SK-N-SH (cell line): ENCODE data around the gene KCTD17. TPM values are rescaled to one million over a fixed set of nuclear protein-coding genes. Genes with fewer than 3 reads are reported as not detected.

Source experiments
- CTCF ChIA-PET: fragments of 300-600, 350-600 bp; formaldehyde crosslinking; extraction: SDS; loops from one replicate; lab custom pipeline; 2021; lab: Yijun Ruan, JAX
- POLR2A ChIA-PET: fragments of 350-600 bp; sonication (Branson Sonifier 250); formaldehyde crosslinking; extraction: SDS; loops from one replicate; lab custom pipeline; 2020; ENCODE audit warnings: antibody characterized with exemption, inconsistent platforms; lab: Yijun Ruan, JAX
- DNase-seq: peaks from one replicate; pipeline ENCODE4 v3.0.0; 2012
- H2AFZ ChIP-seq: fragments of 200-600 bp; sonication (generic); 2 replicates; pipeline ENCODE4 v1.8.1; 2016; ENCODE audit warnings: antibody characterized with exemption, mild to moderate bottlenecking, low read depth
- H3F3A ChIP-seq: fragments of 200-600 bp; sonication (generic); replicated peaks from 2 replicates; pipeline ENCODE3; 2016; ENCODE audit warnings: antibody characterized with exemption, mild to moderate bottlenecking; ENCODE audit not compliant: insufficient read depth
- H3K27ac ChIP-seq, 2 experiments: fragments of 200-500 bp in 1 of 2; fragments of 200-600 bp in 1 of 2; sonication (Bioruptor generic) in 1 of 2; sonication (generic), shearing (Covaris generic) in 1 of 2; 2 replicates each; pipeline versions ENCODE4 v1.5.1 to v1.6.1; 2014 to 2016; ENCODE audit warnings: low read depth in 2 of 2, inconsistent platforms in 1 of 2, low read length in 1 of 2, mild to moderate bottlenecking in 1 of 2, mixed read lengths in 1 of 2
- H3K27me3 ChIP-seq: fragments of 200-600 bp; sonication (generic), shearing (Covaris generic); 2 replicates; pipeline ENCODE4 v1.6.1; 2016; ENCODE audit warnings: mixed run types; ENCODE audit not compliant: insufficient read depth
- H3K36me3 ChIP-seq, 2 experiments: fragments of 200-500 bp in 1 of 2; fragments of 200-600 bp in 1 of 2; sonication (Bioruptor generic) in 1 of 2; sonication (generic) in 1 of 2; replicated peaks in 1 of 2; 2 replicates each; pipeline versions ENCODE3 to v1.5.1; 2014 to 2016; ENCODE audit warnings: low read length in 1 of 2, mild to moderate bottlenecking in 1 of 2; ENCODE audit not compliant: insufficient read depth in 2 of 2, control insufficient read depth in 1 of 2
- H3K4me1 ChIP-seq, 2 experiments: fragments of 200-500 bp in 1 of 2; fragments of 200-600 bp in 1 of 2; sonication (Bioruptor generic) in 1 of 2; sonication (generic), shearing (Covaris generic) in 1 of 2; 2 replicates each; pipeline versions ENCODE4 v1.5.1 to v1.6.1; 2014 to 2016; ENCODE audit warnings: low read depth in 1 of 2, low read length in 1 of 2, mixed run types in 1 of 2; ENCODE audit not compliant: insufficient read depth in 2 of 2, control insufficient read depth in 1 of 2
- H3K4me2 ChIP-seq: fragments of 200-600 bp; sonication (generic), shearing (Covaris generic); 2 replicates; pipeline ENCODE4 v1.6.1; 2017; ENCODE audit warnings: mixed run types
- H3K4me3 ChIP-seq, 2 experiments: fragments of 200-500 bp in 1 of 2; fragments of 200-600 bp in 1 of 2; sonication (Bioruptor generic) in 1 of 2; sonication (generic), shearing (Covaris generic) in 1 of 2; 2 replicates each; pipeline versions ENCODE4 v1.5.1 to v1.8.1; 2014 to 2016; ENCODE audit warnings: low read depth in 2 of 2, inconsistent platforms in 1 of 2, low read length in 1 of 2, mild to moderate bottlenecking in 1 of 2, mixed read lengths in 1 of 2, moderate library complexity in 1 of 2
- H3K79me2 ChIP-seq: fragments of 200-600 bp; sonication (generic); 2 replicates; pipeline ENCODE4 v1.8.1; 2017; ENCODE audit warnings: mild to moderate bottlenecking; ENCODE audit not compliant: insufficient read depth
- H3K9ac ChIP-seq: fragments of 200-600 bp; sonication (generic); 2 replicates; pipeline ENCODE4 v1.6.1; 2017; ENCODE audit warnings: mixed run types
- H3K9me2 ChIP-seq: fragments of 200-600 bp; sonication (generic); 2 replicates; pipeline ENCODE4 v1.6.1; 2017; ENCODE audit warnings: mixed run types
- H3K9me3 ChIP-seq: fragments of 200-600 bp; sonication (generic); 2 replicates; pipeline ENCODE4 v1.6.1; 2017; ENCODE audit warnings: mixed run types, mild to moderate bottlenecking, moderate library complexity
- H4K20me1 ChIP-seq: fragments of 200-600 bp; sonication (generic); 2 replicates; pipeline ENCODE4 v1.6.1; 2017; ENCODE audit warnings: mild to moderate bottlenecking, mixed run types; ENCODE audit not compliant: insufficient read depth
- FOXJ3 ChIP-seq: sonication (generic); formaldehyde crosslinking; IDR thresholded peaks from 2 replicates; pipeline ENCODE4 v1.5.1; 2020; ENCODE audit warnings: mild to moderate bottlenecking, missing genetic modification reagents
- GATA2 ChIP-seq: sonication (generic); formaldehyde crosslinking; IDR thresholded peaks from 2 replicates; pipeline ENCODE4 v1.5.0; 2020; ENCODE audit warnings: mild to moderate bottlenecking, missing genetic modification reagents
- IRF3 ChIP-seq: fragments of 150-350 bp; IDR thresholded peaks from 2 replicates; pipeline ENCODE4 v1.6.1; 2016; ENCODE audit warnings: mild to moderate bottlenecking, low read depth, low read length
- JUND ChIP-seq: IDR thresholded peaks from 2 replicates; pipeline ENCODE4 v1.4.0; 2012
- MAX ChIP-seq: IDR thresholded peaks from 2 replicates; pipeline ENCODE4 v1.4.0; 2012; ENCODE audit warnings: low read depth
- NFIC ChIP-seq: IDR thresholded peaks from 2 replicates; pipeline ENCODE4 v1.4.0; 2012; ENCODE audit warnings: borderline replicate concordance
- REST ChIP-seq: IDR thresholded peaks from 2 replicates; pipeline ENCODE4 v1.6.1; 2012; ENCODE audit warnings: mild to moderate bottlenecking, low read depth, low read length, moderate library complexity
- RFX5 ChIP-seq: IDR thresholded peaks from 2 replicates; pipeline ENCODE4 v1.6.1; 2012; ENCODE audit warnings: mild to moderate bottlenecking, improper control_type of control experiment, low read length
- SIN3A ChIP-seq: IDR thresholded peaks from 2 replicates; pipeline ENCODE4 v1.6.1; 2012; ENCODE audit warnings: low read depth, mild to moderate bottlenecking, low read length, moderate library complexity, borderline replicate concordance
- TAF1 ChIP-seq: IDR thresholded peaks from 2 replicates; pipeline ENCODE4 v1.6.1; 2012; ENCODE audit warnings: low read depth, mild to moderate bottlenecking, low read length, moderate library complexity, borderline replicate concordance
- TCF12 ChIP-seq: IDR thresholded peaks from 2 replicates; pipeline ENCODE4 v1.4.0; 2012
- TEAD4 ChIP-seq: IDR thresholded peaks from 2 replicates; pipeline ENCODE4 v1.4.0; 2012; ENCODE audit warnings: mild to moderate bottlenecking, borderline replicate concordance; ENCODE audit not compliant: insufficient read depth
- USF1 ChIP-seq: IDR thresholded peaks from 2 replicates; pipeline ENCODE4 v1.4.0; 2012; ENCODE audit warnings: low read depth, borderline replicate concordance
- WGBS: methylation state at CpG from one replicate; pipeline ENCODE4 v1.1.6; 2017; ENCODE audit warnings: low lambda C conversion rate; 5-methylcytosine and 5-hydroxymethylcytosine counted together
- polyA plus RNA-seq, 3 experiments: library from polyadenylated mRNA; depleted of rRNA; stranded (reverse); fragments of >200 nt; gene quantifications; 2 replicates each; pipeline ENCODE4 v1.2.3, GENCODE V29; 2012

Gene KCTD17
- polyA plus RNA-seq, 1 of the 3 experiments (the other 2 are of a cell fraction) = 57.8 TPM

- H3K27ac ChIP-seq = no peak overlapping the region
- ChIA-PET POLR2A (no interaction called here), CTCF (interaction anchor here (0.6 kb wide), 1 partner anchor 92 kb away, joined by 4 read pairs; no protein-coding TSS in a partner anchor)
- no peaks in the 10 kb centered on the region for H3K9me2 ChIP-seq
- no peak overlapping the region for H3K4me2 ChIP-seq
- H3K79me2 ChIP-seq = no peaks in the 10 kb centered on the region
- no peak overlapping the region for H3K9ac ChIP-seq
- H2AFZ ChIP-seq = no peak overlapping the region
- no peaks in the 10 kb centered on the region for H3F3A ChIP-seq
- H3K4me3 ChIP-seq = no peak overlapping the region
- TF ChIP-seq REST = no peak
- no peak for TF ChIP-seq FOXJ3
- TF ChIP-seq TCF12 = no peak
- no peak for TF ChIP-seq SIN3A
- TF ChIP-seq TAF1 = no peak
- TF ChIP-seq RFX5 = no peak
- no peak for TF ChIP-seq TEAD4
- TF ChIP-seq NFIC = no peak
- no peak for TF ChIP-seq IRF3
- TF ChIP-seq JUND = no peak
- no peaks in the 10 kb centered on the region for H3K4me1 ChIP-seq
- no peaks in the 10 kb centered on the region for H3K9me3 ChIP-seq
- WGBS = 68% methylated on average over 12 of the region's 18 CpGs
- no peaks in the 10 kb centered on the region for H3K36me3 ChIP-seq
- DNase-seq = no peak
- H4K20me1 ChIP-seq = no peaks in the 10 kb centered on the region
- H3K27me3 ChIP-seq = 0 out of 2 replicates have a peak, but pooled peaks cover 4% of the 10 kb centered on the region
Measured at GRCh38 chr22:37107816-37108621, 56.5 kb downstream of the KCTD17 start.

- Histone ChIP-seq H3K36me3 (no peaks in the 10 kb centered on the region), H3F3A (no peaks in the 10 kb centered on the region), H3K9ac (no peak within 1 kb of the TSS), H4K20me1 (no peaks in the 10 kb centered on the region), H3K9me2 (no peaks in the 10 kb centered on the region), H3K4me2 (no peak within 1 kb of the TSS), H3K27me3 (peaks cover 2% of the 10 kb centered on the region; the same call in 1 of the 2 replicates), H3K4me1 (no peaks in the 10 kb centered on the region), H3K9me3 (no peaks in the 10 kb centered on the region), H3K79me2 (no peaks in the 10 kb centered on the region), H3K27ac (no peak within 1 kb of the TSS), H2AFZ (no peak within 1 kb of the TSS), H3K4me3 (no peak within 1 kb of the TSS)
- CTCF ChIA-PET = interaction anchor here (1.5 kb wide), 1 partner anchor 57 kb away, joined by 5 read pairs; no protein-coding TSS in a partner anchor
- POLR2A ChIA-PET = no interaction called here
- TF ChIP-seq MAX = no peak
- TF ChIP-seq GATA2 (CRISPR knock-in tag) = no peak
- TF ChIP-seq USF1 = no peak
- 58% methylated on average over 6 of the region's 13 CpGs for WGBS
- DNase-seq = no peak
Measured at GRCh38 chr22:37109242-37109917, 57.8 kb downstream of the KCTD17 start, which contains the start of gene TMPRSS6. Gene TMPRSS6 (minus strand): TSS chr22:37109713. CDS start chr22:37103417, 6,296 bp downstream.
